ENCODE data around the gene TRAPPC5. TPM values are rescaled to one million over a fixed set of nuclear protein-coding genes. Genes with fewer than 3 reads are reported as not detected.

The TRAPPC5 gene
- total RNA-seq, 1 donor from 2014 or later: 88.8 TPM

- Mint-ChIP-seq H3K27me3 (peaks cover 75% of the 10 kb centered on the region), H3K27ac (no peak overlapping the region), H3K4me3 (ENCODE audit: low read depth) (no peak overlapping the region), H3K4me1 (ENCODE audit: low read depth) (no peaks in the 10 kb centered on the region), H3K36me3 (ENCODE audit: insufficient read depth) (no peaks in the 10 kb centered on the region), H3K9me3 (ENCODE audit: low read depth) (no peaks in the 10 kb centered on the region)
- no peak for TF ChIP-seq CTCF (IDR thresholded peaks at IDR 0.05; ENCODE audit: unreplicated experiment)
- DNase-seq (ENCODE audit: low spot score, unreplicated experiment): no peak
Measured at GRCh38 chr19:7672522-7672921, 8.1 kb upstream of the TRAPPC5 start.

- Mint-ChIP-seq H3K36me3 (ENCODE audit: insufficient read depth) (no peaks in the 10 kb centered on the region), H3K4me1 (ENCODE audit: low read depth) (no peaks in the 10 kb centered on the region), H3K9me3 (ENCODE audit: low read depth) (no peaks in the 10 kb centered on the region), H3K27ac (no peak overlapping the region), H3K27me3 (peaks cover 74% of the 10 kb centered on the region), H3K4me3 (ENCODE audit: low read depth) (no peak overlapping the region)
- TF ChIP-seq CTCF (IDR thresholded peaks at IDR 0.05; ENCODE audit: unreplicated experiment): no peak
- DNase-seq (ENCODE audit: low spot score, unreplicated experiment): no peak
Measured at GRCh38 chr19:7674010-7675005, 6.3 kb upstream of the TRAPPC5 start.

DNA sequence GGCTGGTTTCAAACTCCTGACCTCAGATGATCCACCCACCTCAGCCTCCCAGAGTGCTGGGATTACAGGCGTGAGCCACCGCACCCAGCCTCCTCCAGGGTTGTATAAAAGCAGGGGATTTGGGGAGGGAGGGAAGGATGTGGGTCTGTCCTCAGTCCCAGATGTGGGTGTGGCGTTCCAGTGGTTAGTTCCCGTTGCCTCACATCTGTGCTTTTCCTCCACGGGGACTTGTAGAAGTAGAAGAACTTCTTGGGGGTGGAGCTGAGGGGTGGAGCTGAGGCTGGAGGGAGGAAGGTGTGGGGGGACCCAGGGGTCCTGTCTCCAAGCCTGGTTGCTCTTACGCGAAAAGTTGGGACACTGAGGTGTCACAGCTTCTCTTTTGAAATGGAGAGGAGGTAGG, 4.3 kb upstream of the TRAPPC5 start:
- no peak for DNase-seq (ENCODE audit: low spot score, unreplicated experiment)
- no peaks in the 10 kb centered on the region for H3K36me3 Mint-ChIP-seq (ENCODE audit: insufficient read depth)
- no peak overlapping the region for H3K27ac Mint-ChIP-seq
- no peaks in the 10 kb centered on the region for H3K4me1 Mint-ChIP-seq (ENCODE audit: low read depth)
- no peak overlapping the region for H3K4me3 Mint-ChIP-seq (ENCODE audit: low read depth)
- no peaks in the 10 kb centered on the region for H3K9me3 Mint-ChIP-seq (ENCODE audit: low read depth)
- peaks cover 62% of the 10 kb centered on the region for H3K27me3 Mint-ChIP-seq
- no peak for TF ChIP-seq CTCF (IDR thresholded peaks at IDR 0.05; ENCODE audit: unreplicated experiment)

GRCh38 chr19:7676854-7677253, 3.8 kb upstream of the TRAPPC5 start, which contains the start of gene MCEMP1:
TSS of gene MCEMP1 (plus strand) at chr19:7677090. CDS start at chr19:7677121, 31 bp downstream.
- no peaks in the 10 kb centered on the region for H3K36me3 Mint-ChIP-seq (ENCODE audit: insufficient read depth)
- H3K4me3 Mint-ChIP-seq (ENCODE audit: low read depth): no peak within 1 kb of the TSS
- H3K27ac Mint-ChIP-seq: no peak within 1 kb of the TSS
- peaks cover 1% of the 10 kb centered on the region for H3K4me1 Mint-ChIP-seq (ENCODE audit: low read depth)
- H3K9me3 Mint-ChIP-seq (ENCODE audit: low read depth): no peaks in the 10 kb centered on the region
- peaks cover 57% of the 10 kb centered on the region for H3K27me3 Mint-ChIP-seq
- no peak for TF ChIP-seq CTCF (IDR thresholded peaks at IDR 0.05; ENCODE audit: unreplicated experiment)
- no peak for DNase-seq (ENCODE audit: low spot score, unreplicated experiment)

DNA sequence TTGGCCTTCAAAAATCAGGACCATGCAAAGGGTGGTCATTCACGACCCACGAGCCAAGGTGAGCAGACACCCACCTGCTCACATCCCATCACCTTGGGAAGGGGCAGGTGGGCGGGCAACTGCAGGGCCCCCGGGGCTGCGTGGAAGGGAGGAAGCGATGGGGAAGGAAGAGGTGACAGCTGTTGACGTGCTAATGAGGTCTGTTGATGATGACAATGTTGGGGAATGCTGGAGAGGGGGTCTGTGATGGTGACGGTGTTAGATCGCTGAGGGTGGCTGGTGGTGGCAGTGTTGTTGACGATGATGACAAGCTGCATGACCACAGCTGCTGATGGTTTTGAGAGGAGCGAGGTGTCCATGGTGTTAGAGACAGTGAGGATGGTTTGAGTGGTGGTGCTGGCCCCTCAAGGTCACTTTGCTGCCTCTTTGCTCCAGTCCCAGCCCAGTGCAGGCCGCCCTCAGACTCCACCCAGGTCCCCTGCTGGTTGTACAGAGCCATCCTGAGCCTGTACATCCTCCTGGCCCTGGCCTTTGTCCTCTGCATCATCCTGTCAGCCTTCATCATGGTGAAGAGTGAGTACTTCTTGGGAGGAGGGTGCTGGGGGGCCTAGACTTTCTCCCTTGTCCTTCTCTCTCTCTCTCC, 2.8 kb upstream of the TRAPPC5 start:
- Mint-ChIP-seq H3K4me1 (ENCODE audit: low read depth) (peaks cover 2% of the 10 kb centered on the region), H3K27ac (no peak overlapping the region), H3K9me3 (ENCODE audit: low read depth) (no peaks in the 10 kb centered on the region), H3K4me3 (ENCODE audit: low read depth) (no peak overlapping the region), H3K27me3 (peaks cover 50% of the 10 kb centered on the region), H3K36me3 (ENCODE audit: insufficient read depth) (no peaks in the 10 kb centered on the region)
- DNase-seq (ENCODE audit: low spot score, unreplicated experiment): no peak
- no peak for TF ChIP-seq CTCF (IDR thresholded peaks at IDR 0.05; ENCODE audit: unreplicated experiment)
